Ectodermal cell (in vitro differentiated cells): Measurements from ENCODE around the gene ASS1.

Experiments used
- H3K27ac ChIP-seq: 2 replicates; pipeline ENCODE4 v1.7.0; 2013; ENCODE audit warnings: mild to moderate bottlenecking, low read depth, low read length; ENCODE audit not compliant: insufficient read depth, poor library complexity, severe bottlenecking
- H3K27me3 ChIP-seq: 2 replicates; pipeline ENCODE4 v1.7.0; 2013; ENCODE audit warnings: mild to moderate bottlenecking, low read length; ENCODE audit not compliant: insufficient read depth, control insufficient read depth, poor library complexity, severe bottlenecking
- H3K36me3 ChIP-seq: one replicate; pipeline ENCODE4 v1.7.0; 2013; ENCODE audit warnings: low read length; ENCODE audit not compliant: control insufficient read depth, insufficient read depth
- H3K4me1 ChIP-seq: one replicate; pipeline ENCODE4 v1.7.0; 2013; ENCODE audit warnings: low read length; ENCODE audit not compliant: control insufficient read depth, insufficient read depth
- H3K4me3 ChIP-seq: 2 replicates; pipeline ENCODE4 v1.7.0; 2013; ENCODE audit warnings: low read depth, low read length, control low read depth; ENCODE audit not compliant: insufficient read depth
- H3K9me3 ChIP-seq: 2 replicates; pipeline ENCODE4 v1.7.0; 2013; ENCODE audit warnings: mild to moderate bottlenecking, low read length, moderate library complexity; ENCODE audit not compliant: control insufficient read depth
- WGBS, 2 experiments: methylation state at CpG; one replicate each; pipeline ENCODE4 v1.1.7; 2013; ENCODE audit warnings: missing lambda C conversion rate in 2 of 2; 5-methylcytosine and 5-hydroxymethylcytosine counted together

The ASS1 gene

GRCh38 chr9:130518233-130518632, 73.5 kb downstream of the ASS1 start:
- H3K4me3 ChIP-seq: no peak overlapping the region
- no peaks in the 10 kb centered on the region for H3K27me3 ChIP-seq
- H3K4me1 ChIP-seq: no peaks in the 10 kb centered on the region
- H3K27ac ChIP-seq: no peak overlapping the region
- H3K9me3 ChIP-seq: no peaks in the 10 kb centered on the region
- H3K36me3 ChIP-seq: no peaks in the 10 kb centered on the region
- 89 to 92% methylated on average over 2 of the region's 4 CpGs for whole genome bisulfite sequencing, 2 experiments

DNA sequence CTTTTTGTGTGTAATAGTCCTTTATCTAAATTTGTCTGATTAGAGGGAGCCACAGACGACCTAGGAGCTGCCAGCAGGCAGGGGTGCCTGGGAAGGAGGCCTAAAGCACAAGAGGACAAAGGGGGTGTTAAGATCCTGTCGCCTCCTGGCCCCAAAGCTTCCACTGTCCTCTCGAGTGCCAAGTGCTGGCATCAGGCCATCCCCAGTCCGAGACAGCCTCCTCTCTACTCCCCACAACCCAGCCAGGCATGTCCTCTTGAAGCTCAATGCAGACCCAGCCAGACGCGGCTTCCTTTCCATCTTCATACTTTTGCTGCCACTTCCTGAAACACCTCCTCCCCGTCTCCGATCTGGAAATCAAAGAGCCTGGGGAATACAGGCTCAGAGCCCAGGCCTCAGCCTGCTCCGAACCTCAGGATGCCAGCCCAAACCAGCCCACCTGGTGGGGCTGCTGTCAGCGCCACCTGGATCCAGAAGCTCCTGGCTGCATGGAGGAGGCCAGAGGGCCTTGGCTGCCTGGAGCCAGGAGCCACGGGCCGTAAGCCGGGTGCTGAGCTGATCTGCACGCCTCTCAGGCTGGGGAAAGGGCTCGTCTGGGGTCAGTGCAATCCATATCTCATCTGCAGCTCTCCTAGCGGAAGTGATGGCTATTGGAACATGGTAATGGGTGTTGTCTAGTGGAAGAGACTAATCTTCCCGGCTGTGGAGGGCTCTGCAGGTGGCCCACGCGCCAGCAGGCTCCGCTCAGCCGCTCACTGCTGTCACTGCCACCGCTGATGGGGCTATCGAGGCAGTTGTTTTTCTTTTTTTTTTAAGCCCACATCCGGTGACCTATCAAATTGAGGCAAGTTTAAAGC, 74.4 kb downstream of the ASS1 start:
- no peaks in the 10 kb centered on the region for H3K27me3 ChIP-seq
- H3K4me3 ChIP-seq: no peak overlapping the region
- H3K27ac ChIP-seq: no peak overlapping the region
- H3K36me3 ChIP-seq: no peaks in the 10 kb centered on the region
- H3K4me1 ChIP-seq: peaks cover 7% of the 10 kb centered on the region
- 81 to 83% methylated on average over 24 of the region's 24 CpGs for WGBS, 2 experiments
- H3K9me3 ChIP-seq: no peaks in the 10 kb centered on the region

GRCh38 chr9:130519927-130520326, 75.2 kb downstream of the ASS1 start:
- Histone ChIP-seq H3K27ac (no peak overlapping the region), H3K4me1 (peaks cover 10% of the 10 kb centered on the region), H3K4me3 (no peak overlapping the region), H3K9me3 (no peaks in the 10 kb centered on the region), H3K36me3 (no peaks in the 10 kb centered on the region), H3K27me3 (no peaks in the 10 kb centered on the region)
- 94 to 97% methylated on average over 5 of the region's 5 CpGs for WGBS, 2 experiments

DNA sequence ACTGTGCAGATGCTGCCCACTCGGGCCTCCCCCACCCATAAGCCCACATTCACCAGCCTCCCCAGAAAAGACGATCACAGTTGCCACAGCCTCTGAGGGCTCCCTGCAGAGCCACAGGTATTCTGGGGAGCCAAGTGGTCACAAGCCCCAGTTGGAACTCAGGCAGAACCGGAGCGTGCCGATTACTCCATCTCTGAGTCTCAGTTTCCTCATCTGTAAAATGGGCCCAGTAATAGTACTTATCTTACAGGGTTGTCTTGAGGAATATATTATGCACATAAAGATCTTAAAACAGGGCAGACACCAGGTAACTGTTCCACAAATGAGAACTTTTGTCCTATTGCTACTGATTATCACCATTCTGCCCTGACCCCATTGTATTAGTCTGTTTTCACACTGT, 77.0 kb downstream of the ASS1 start:
- Histone ChIP-seq H3K27ac (no peak overlapping the region), H3K27me3 (no peaks in the 10 kb centered on the region), H3K4me1 (peaks cover 15% of the 10 kb centered on the region), H3K36me3 (no peaks in the 10 kb centered on the region), H3K9me3 (no peaks in the 10 kb centered on the region), H3K4me3 (no peak overlapping the region)
- 94 to 98% methylated on average over 5 of the region's 5 CpGs for WGBS, 2 experiments

DNA sequence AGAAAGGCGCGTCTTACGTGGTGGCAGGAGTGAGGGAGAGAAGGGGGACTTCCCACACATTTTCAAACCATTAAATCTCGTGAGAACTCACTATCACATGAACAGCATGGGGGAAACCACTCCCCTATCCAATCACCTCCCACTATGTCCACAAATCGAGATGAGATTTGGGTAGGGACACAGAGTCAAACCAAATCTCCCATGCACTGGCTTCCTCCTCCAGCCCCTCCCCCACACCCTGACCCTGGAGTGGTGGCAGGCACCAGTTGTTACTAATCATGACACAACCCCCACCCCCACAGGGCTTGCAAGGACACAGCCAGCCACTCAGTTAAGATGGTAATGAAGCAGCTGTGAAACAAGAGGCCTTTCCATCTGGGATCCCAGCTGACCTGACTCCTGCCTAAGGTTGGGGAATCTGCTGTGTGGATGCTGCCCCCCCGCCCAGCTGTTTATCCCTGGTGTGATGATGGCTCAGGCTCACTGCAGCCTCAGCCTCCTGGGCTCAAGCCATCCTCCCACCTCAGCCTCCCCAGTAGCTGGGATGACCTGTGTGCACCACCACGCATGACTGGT, 77.6 kb downstream of the ASS1 start:
- 71 to 72% methylated on average over 7 of the region's 7 CpGs for WGBS, 2 experiments
- Histone ChIP-seq H3K27ac (no peak overlapping the region), H3K27me3 (no peaks in the 10 kb centered on the region), H3K4me1 (peaks cover 21% of the 10 kb centered on the region), H3K36me3 (no peaks in the 10 kb centered on the region), H3K9me3 (no peaks in the 10 kb centered on the region), H3K4me3 (no peak overlapping the region)

DNA sequence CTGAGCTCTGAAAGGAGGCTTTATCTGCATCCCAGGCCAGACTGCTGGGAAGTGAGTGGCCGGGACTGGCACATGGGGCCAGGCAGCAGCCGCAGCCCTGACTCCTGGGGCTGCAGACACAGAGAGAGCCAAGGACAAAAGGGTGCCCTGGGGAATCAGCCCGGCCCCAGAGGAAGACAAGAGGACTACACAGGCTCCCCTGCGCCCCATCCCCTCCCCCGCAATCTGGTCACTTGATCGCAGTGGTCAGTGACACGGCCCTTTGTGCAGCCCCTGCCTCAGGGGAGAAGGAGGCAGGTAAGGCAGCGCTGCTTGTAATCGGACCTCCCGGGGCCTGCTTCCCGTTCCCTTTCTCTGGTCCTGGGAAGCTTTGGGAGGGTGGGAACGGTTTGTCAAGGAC, 79.2 kb downstream of the ASS1 start:
- H3K27me3 ChIP-seq: no peaks in the 10 kb centered on the region
- H3K27ac ChIP-seq: no peak overlapping the region
- no peaks in the 10 kb centered on the region for H3K36me3 ChIP-seq
- peaks cover 25% of the 10 kb centered on the region for H3K4me1 ChIP-seq
- 11 to 14% methylated on average over 12 of the region's 12 CpGs for WGBS, 2 experiments
- no peak overlapping the region for H3K4me3 ChIP-seq
- no peaks in the 10 kb centered on the region for H3K9me3 ChIP-seq

DNA sequence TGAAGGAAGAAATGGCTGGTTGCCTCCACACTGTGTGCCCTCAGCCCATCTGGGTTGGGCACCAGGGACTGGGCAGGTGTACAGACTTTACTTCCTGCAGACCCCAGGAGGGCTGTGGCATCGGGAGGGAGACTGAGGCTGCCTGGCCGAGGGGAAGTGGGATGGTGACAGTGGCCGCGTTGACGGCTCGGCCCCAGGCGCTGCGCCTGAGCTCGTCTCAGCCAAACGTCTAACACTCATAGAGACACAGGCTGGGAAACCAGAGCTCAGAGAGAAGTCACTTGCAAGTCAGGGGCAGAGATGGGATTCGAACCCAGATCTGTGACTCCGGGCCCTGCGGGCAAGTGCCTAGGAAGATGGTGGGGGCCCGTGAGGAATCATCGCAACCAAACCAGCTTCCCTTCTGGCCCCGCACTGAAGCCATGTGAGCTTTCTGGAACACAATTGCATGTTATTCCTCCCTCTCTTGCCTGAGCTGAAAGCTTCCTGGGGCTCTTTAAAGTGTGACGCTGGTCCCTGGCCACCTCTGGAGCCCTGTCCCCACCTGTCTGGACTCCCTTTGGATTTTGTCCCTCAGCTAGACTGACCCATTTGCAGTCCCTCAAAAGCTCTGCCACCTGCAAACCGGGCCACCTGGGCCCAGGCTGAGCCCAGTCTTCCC, 81.6 kb downstream of the ASS1 start:
- H3K4me1 ChIP-seq: peaks cover 25% of the 10 kb centered on the region
- H3K4me3 ChIP-seq: no peak overlapping the region
- H3K27ac ChIP-seq: no peak overlapping the region
- WGBS, 2 experiments: 88% methylated on average over 18 of the region's 18 CpGs
- no peaks in the 10 kb centered on the region for H3K36me3 ChIP-seq
- no peaks in the 10 kb centered on the region for H3K9me3 ChIP-seq
- no peaks in the 10 kb centered on the region for H3K27me3 ChIP-seq

DNA sequence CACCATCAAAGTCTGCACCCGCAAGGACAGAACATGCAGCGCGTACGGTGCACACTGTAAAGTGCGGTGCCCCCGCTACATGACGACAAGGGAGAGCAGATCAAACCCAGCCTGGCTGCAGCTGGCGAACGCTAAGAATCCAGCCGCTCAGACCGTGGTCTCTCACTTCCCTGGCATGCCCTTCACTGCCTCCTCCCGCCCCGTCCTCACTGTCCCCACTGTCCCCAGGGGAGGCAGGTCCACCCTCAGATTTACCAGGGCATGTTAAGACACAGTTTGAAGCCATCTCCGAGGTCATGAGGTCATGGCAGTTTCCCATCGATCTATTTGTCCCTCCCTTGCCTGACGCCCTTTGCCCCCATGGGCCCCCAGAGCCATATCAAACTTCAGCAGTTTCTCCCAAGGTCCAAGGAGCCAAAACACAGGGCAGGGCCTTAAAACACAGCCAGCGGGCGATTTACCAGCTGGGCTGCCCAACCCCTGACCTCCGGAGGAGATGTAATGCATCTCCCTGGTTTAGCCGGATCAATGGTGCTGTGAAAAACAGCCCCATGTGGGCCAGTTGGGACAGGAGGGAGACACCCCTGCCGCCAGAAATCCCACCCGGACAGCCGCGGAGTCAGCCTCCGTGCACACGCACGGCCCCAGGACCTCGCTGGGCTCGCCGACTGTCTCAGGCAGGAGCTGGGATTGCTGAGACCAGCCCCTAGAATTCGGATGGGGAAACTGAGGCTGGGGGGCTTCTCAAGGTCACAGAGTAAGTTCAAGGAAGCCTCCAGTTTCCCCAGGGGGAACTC, 82.3 kb downstream of the ASS1 start:
- no peaks in the 10 kb centered on the region for H3K9me3 ChIP-seq
- no peak overlapping the region for H3K27ac ChIP-seq
- H3K27me3 ChIP-seq: no peaks in the 10 kb centered on the region
- no peak overlapping the region for H3K4me3 ChIP-seq
- H3K4me1 ChIP-seq: peaks cover 25% of the 10 kb centered on the region
- H3K36me3 ChIP-seq: no peaks in the 10 kb centered on the region
- 89 to 91% methylated on average over 31 of the region's 31 CpGs for WGBS, 2 experiments

GRCh38 chr9:130527651-130528310, 83.0 kb downstream of the ASS1 start:
- H3K9me3 ChIP-seq: no peaks in the 10 kb centered on the region
- H3K27me3 ChIP-seq: no peaks in the 10 kb centered on the region
- WGBS, 2 experiments: 89 to 90% methylated on average over 13 of the region's 13 CpGs
- H3K36me3 ChIP-seq: no peaks in the 10 kb centered on the region
- no peak overlapping the region for H3K4me3 ChIP-seq
- H3K27ac ChIP-seq: no peak overlapping the region
- peaks cover 28% of the 10 kb centered on the region for H3K4me1 ChIP-seq
